ENCODE results near the gene CDS2. TPM values are rescaled to one million over a fixed set of nuclear protein-coding genes. Genes with fewer than 3 reads are reported as not detected.

Gene CDS2
- total and polyA plus RNA-seq, 8 donors: 2.1 to 88.1 (median 14.7) TPM

DNA sequence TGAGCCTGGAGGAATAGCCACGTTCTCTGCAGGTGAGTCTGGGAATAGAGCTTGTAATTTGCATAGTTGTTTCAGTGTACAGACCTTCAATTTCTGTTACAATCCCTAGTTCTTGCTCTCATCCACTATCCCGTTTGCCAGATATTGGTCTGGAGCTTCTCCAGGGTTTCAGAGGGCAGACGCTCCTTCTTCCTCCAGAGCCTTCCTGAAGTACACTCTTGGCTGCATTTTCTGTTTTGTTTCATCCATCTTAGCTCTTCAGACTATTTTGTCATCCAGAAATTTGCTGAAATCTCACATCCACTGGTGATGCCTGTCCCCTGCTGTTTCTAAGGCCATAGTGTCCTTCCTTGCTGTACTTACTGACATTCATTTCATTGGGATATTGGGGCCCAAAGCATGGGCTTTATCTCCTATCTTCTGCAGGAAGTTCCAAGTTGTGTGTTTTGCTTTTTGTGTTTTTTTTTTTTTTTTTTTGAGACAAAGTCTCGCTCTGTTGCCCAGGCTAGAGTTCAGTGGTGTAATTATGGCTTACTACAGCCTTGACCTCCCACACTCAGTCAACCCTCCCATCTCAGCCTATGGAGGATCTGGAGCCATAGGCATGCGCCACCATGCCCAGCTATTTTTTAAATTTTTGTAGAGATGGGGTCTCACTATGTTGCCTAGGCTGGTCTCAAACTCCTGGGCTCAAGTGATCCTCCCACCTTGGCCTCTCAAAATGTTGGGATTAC lies 18.7 kb downstream of the CDS2 start:
- no peak for DNase-seq
- Histone ChIP-seq H3K9me3 (no peaks in the 10 kb centered on the region), H3K4me3 (no peak overlapping the region), H3K27me3 (no peaks in the 10 kb centered on the region), H3K36me3 (no peaks in the 10 kb centered on the region), H3K4me1 (peaks cover 38 to 98% (median 69%) of the 10 kb centered on the region in 4 donors), H3K27ac (no peak overlapping the region)
- intact Hi-C loops (cut with DNase I; ENCODE audit: low total_unique reads): no loop called here
- no peak for TF ChIP-seq POLR2A (IDR thresholded peaks at IDR 0.05)
- TF ChIP-seq, protein P1, sequence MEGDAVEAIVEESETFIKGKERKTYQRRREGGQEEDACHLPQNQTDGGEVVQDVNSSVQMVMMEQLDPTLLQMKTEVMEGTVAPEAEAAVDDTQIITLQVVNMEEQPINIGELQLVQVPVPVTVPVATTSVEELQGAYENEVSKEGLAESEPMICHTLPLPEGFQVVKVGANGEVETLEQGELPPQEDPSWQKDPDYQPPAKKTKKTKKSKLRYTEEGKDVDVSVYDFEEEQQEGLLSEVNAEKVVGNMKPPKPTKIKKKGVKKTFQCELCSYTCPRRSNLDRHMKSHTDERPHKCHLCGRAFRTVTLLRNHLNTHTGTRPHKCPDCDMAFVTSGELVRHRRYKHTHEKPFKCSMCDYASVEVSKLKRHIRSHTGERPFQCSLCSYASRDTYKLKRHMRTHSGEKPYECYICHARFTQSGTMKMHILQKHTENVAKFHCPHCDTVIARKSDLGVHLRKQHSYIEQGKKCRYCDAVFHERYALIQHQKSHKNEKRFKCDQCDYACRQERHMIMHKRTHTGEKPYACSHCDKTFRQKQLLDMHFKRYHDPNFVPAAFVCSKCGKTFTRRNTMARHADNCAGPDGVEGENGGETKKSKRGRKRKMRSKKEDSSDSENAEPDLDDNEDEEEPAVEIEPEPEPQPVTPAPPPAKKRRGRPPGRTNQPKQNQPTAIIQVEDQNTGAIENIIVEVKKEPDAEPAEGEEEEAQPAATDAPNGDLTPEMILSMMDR (IDR thresholded peaks at IDR 0.05): no peak
- no peak for TF ChIP-seq EP300 (IDR thresholded peaks at IDR 0.05)
- no peak for TF ChIP-seq POLR2AphosphoS5 (IDR thresholded peaks at IDR 0.05)
- WGBS, 5 donors: 61 to 78% (median 73%) methylated on average over 5 of the region's 5 CpGs

- intact Hi-C loops (cut with DNase I; ENCODE audit: low total_unique reads): no loop called here
- Histone ChIP-seq H3K27ac (no peak overlapping the region), H3K9me3 (no peaks in the 10 kb centered on the region), H3K4me1 (peaks cover 38 to 97% (median 69%) of the 10 kb centered on the region in 4 donors), H3K4me3 (no peak overlapping the region), H3K36me3 (no peaks in the 10 kb centered on the region), H3K27me3 (no peaks in the 10 kb centered on the region)
- DNase-seq: no peak
- TF ChIP-seq POLR2A (IDR thresholded peaks at IDR 0.05): no peak
- TF ChIP-seq EP300 (IDR thresholded peaks at IDR 0.05): no peak
- no peak for TF ChIP-seq POLR2AphosphoS5 (IDR thresholded peaks at IDR 0.05)
- TF ChIP-seq, protein P1 (IDR thresholded peaks at IDR 0.05): no peak
- WGBS, 5 donors: 88 to 94% (median 90%) methylated on average over 6 of the region's 6 CpGs
Observed at GRCh38 chr20:5146099-5146668, 19.4 kb downstream of the CDS2 start.

GRCh38 chr20:5146871-5147592 lies 20.2 kb downstream of the CDS2 start:
- H3K27me3 ChIP-seq: no peaks in the 10 kb centered on the region
- peaks cover 36 to 93% (median 64%) of the 10 kb centered on the region in 4 donors for H3K4me1 ChIP-seq
- 48 to 72% (median 70%) methylated on average over 2 of the region's 2 CpGs for WGBS, 5 donors
- no peak overlapping the region for H3K27ac ChIP-seq
- TF ChIP-seq, protein P1 (IDR thresholded peaks at IDR 0.05): no peak
- TF ChIP-seq EP300 (IDR thresholded peaks at IDR 0.05): no peak
- no peak for TF ChIP-seq POLR2A (IDR thresholded peaks at IDR 0.05)
- TF ChIP-seq POLR2AphosphoS5 (IDR thresholded peaks at IDR 0.05): no peak
- no peaks in the 10 kb centered on the region for H3K36me3 ChIP-seq
- intact Hi-C loops (cut with DNase I; ENCODE audit: low total_unique reads): no loop called here
- DNase-seq: no peak
- no peaks in the 10 kb centered on the region for H3K9me3 ChIP-seq
- no peak overlapping the region for H3K4me3 ChIP-seq

- Histone ChIP-seq H3K4me3 (no peak overlapping the region), H3K27me3 (no peaks in the 10 kb centered on the region), H3K9me3 (no peaks in the 10 kb centered on the region), H3K36me3 (no peaks in the 10 kb centered on the region), H3K27ac (peak overlapping the region in 1 of 5 donors; percentile 34), H3K4me1 (peaks cover 37 to 92% (median 67%) of the 10 kb centered on the region in 4 donors)
- TF ChIP-seq, protein P1 (IDR thresholded peaks at IDR 0.05): no peak
- intact Hi-C loops (cut with DNase I; ENCODE audit: low total_unique reads): no loop called here
- no peak for DNase-seq
- 35 to 67% (median 61%) methylated on average over 6 of the region's 6 CpGs for WGBS, 5 donors
Observed at GRCh38 chr20:5148581-5148980, 21.8 kb downstream of the CDS2 start.

Data from stomach (tissue), 9 donors.